ENCODE measurements around the gene VIP.

DNA sequence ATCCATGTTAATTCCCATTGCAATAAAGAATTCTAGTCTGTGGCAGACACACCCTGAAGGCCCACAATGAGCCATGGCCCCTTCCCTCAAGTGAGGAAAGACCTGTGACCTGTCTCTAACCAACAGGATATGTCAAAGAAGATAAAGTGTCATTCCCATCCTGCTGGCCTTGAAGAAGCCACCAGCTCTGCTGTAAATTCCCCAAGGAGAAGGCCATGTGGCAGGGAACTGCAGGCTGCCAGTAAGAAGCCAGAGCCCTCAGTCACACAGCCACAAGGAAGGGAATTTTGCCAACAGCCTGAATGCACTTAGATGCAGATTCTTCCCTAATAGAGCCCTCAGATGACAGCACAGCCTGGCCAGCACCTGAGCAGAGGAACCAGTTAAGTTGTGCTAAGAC is 24.8 kb downstream of the VIP start:
- TF ChIP-seq EZH2 (IDR thresholded peaks at IDR 0.05; ENCODE audit: insufficient read depth, poor library complexity, severe bottlenecking): no peak
- no peak for TF ChIP-seq EZH2phosphoT487 (IDR thresholded peaks at IDR 0.05; ENCODE audit: insufficient read depth, low read depth)

Data from GM23248 (cell line).